Measurements from ENCODE around the gene TMPRSS6.

DNA sequence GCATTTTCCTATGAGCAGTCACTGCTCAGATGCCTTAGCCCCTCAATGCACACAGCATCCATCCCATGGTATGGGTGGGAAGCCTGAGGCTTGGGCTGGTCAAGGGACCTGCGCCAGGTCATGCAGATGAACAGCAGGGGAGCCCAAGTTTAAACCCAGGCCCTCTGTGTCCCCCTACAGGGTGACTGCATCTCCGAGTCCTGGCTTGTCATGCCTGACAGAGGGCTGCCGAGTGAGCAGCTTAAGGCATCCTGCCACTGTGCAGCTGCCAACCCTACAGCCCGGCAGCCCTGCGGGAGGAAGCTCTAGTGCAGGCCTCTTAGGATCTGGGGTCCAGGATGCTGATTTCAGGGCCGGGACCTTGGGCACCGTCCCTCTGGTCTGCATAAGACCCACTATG is 30.2 kb upstream of the TMPRSS6 start:
- TF ChIP-seq CTCF (conservative IDR thresholded peaks at IDR 0.05) (no peak), EZH2 (IDR thresholded peaks at IDR 0.05; ENCODE audit: low read depth) (no peak)
